DMS53 treated with DMSO at 0.1 percent for 48 hours (cell line): ENCODE results near the gene FNDC10.
"Not testable (repeated sequence)": the region's sequence is repeated elsewhere in the genome, so short reads cannot be mapped to it uniquely, and the experiment has no call there.

ENCODE experiments used
- DNase-seq: peaks from one replicate; lab custom pipeline; 2025; ENCODE audit not compliant: unreplicated experiment; lab: John Stamatoyannopoulos, UW

FNDC10 gene

GRCh38 chr1:1567891-1568291 lies 32.0 kb downstream of the FNDC10 start:
- DNase-seq = no peak

GRCh38 chr1:1567152-1567875 lies 32.6 kb downstream of the FNDC10 start:
- no peak for DNase-seq

GRCh38 chr1:1565340-1565739 lies 34.6 kb downstream of the FNDC10 start:
- DNase-seq = no peak

GRCh38 chr1:1564268-1564667 lies 35.7 kb downstream of the FNDC10 start:
- DNase-seq = no peak

GRCh38 chr1:1563688-1564087 lies 36.2 kb downstream of the FNDC10 start:
- DNase-seq = no peak

- DNase-seq = no peak
These were observed 37.3 kb downstream of the FNDC10 start for GRCh38 chr1:1562556-1563195.

GRCh38 chr1:1561801-1562470 lies 38.0 kb downstream of the FNDC10 start:
- DNase-seq = no peak

- no peak for DNase-seq
These were observed 39.8 kb downstream of the FNDC10 start for GRCh38 chr1:1560178-1560577.

- DNase-seq = no peak
These were observed 40.9 kb downstream of the FNDC10 start for GRCh38 chr1:1559066-1559465.

GRCh38 chr1:1558591-1558990 lies 41.3 kb downstream of the FNDC10 start:
- DNase-seq = no peak

- not testable (repeated sequence) for DNase-seq
These were observed 42.2 kb downstream of the FNDC10 start for GRCh38 chr1:1557688-1558087.

- not testable (repeated sequence) for DNase-seq
These were observed 43.0 kb downstream of the FNDC10 start for GRCh38 chr1:1556961-1557360.

- no peak for DNase-seq
These were observed 43.4 kb downstream of the FNDC10 start for GRCh38 chr1:1556505-1556904.

GRCh38 chr1:1554926-1555915 lies 44.7 kb downstream of the FNDC10 start:
- DNase-seq = no peak

GRCh38 chr1:1554550-1554925 lies 45.4 kb downstream of the FNDC10 start:
- no peak for DNase-seq

- DNase-seq = no peak
These were observed 46.0 kb downstream of the FNDC10 start for GRCh38 chr1:1553821-1554494.

GRCh38 chr1:1552263-1552639 lies 47.7 kb downstream of the FNDC10 start:
- no peak for DNase-seq

- DNase-seq = no peak
These were observed 48.2 kb downstream of the FNDC10 start for GRCh38 chr1:1551524-1552262.

- DNase-seq = no peak
These were observed 49.1 kb downstream of the FNDC10 start for GRCh38 chr1:1550591-1551432.
